AG09319 (cell line): ENCODE data around the gene CDC42BPB.

Experiments
- DNase-seq: peaks from one replicate; pipeline ENCODE4 v3.0.0-alpha.2; 2010; ENCODE audit warnings: low read depth; ENCODE audit errors: extremely low read depth
- CTCF ChIP-seq: IDR thresholded peaks from 2 replicates; pipeline ENCODE4 v1.5.1; 2011; ENCODE audit warnings: low read depth, mild to moderate bottlenecking, inconsistent platforms, low read length, moderate library complexity

CDC42BPB gene

GRCh38 chr14:102965282-102965681 is 92.1 kb downstream of the CDC42BPB start:
- TF ChIP-seq CTCF: no peak
- DNase-seq: no peak

- DNase-seq: no peak
- no peak for TF ChIP-seq CTCF
Measured at GRCh38 chr14:102964152-102964730, 93.1 kb downstream of the CDC42BPB start.

- no peak for DNase-seq
- no peak for TF ChIP-seq CTCF
Measured at GRCh38 chr14:102962111-102962627, 95.2 kb downstream of the CDC42BPB start.

GRCh38 chr14:102958461-102958860 is 98.9 kb downstream of the CDC42BPB start:
- DNase-seq: no peak
- no peak for TF ChIP-seq CTCF

GRCh38 chr14:102957222-102957621 is 100.1 kb downstream of the CDC42BPB start:
- DNase-seq: no peak
- TF ChIP-seq CTCF: no peak

GRCh38 chr14:102955636-102956408 is 101.5 kb downstream of the CDC42BPB start:
- no peak for TF ChIP-seq CTCF
- DNase-seq: no peak

GRCh38 chr14:102954081-102954789 is 103.1 kb downstream of the CDC42BPB start:
- TF ChIP-seq CTCF: no peak
- no peak for DNase-seq
